Right lung (tissue), 10 donors: ENCODE data around the gene SIGLEC12. TPM values are rescaled to one million over a fixed set of nuclear protein-coding genes. Genes with fewer than 3 reads are reported as not detected.
A peak's percentile ranks its signal among the peaks of the same experiment; 100 is the strongest.

Experiments used
- DNase-seq, 2 donors: peaks; one replicate each; pipeline ENCODE4 v3.0.0-alpha.2; 2013
- long read RNA-seq, 8 donors: transcript quantifications; one replicate each; lab custom pipeline, GENCODE V29; 2026
- polyA plus RNA-seq, 5 donors: library from polyadenylated mRNA; unstranded; fragments of 120-200 nt; gene quantifications; one replicate each; pipeline versions ENCODE4 v1.2.1 to v1.2.3, GENCODE V29; 2013; ENCODE audit warnings: inconsistent platforms in 1 of 5, low replicate concordance in 1 of 5; ENCODE audit not compliant: insufficient read length in 5 of 5, insufficient read depth in 1 of 5

SIGLEC12 gene
- polyA plus RNA-seq: under 1 TPM in 2 of 5 donors, not detected in 3; 0.28 to 0.49 TPM
- long read RNA-seq, donor 1: 0 reads
- long read RNA-seq, donor 2: 0 reads
- long read RNA-seq, donor 3: 0 reads
- long read RNA-seq, donor 4: 0 reads
- long read RNA-seq, donor 5: 0 reads
- long read RNA-seq, donor 6: 0 reads
- long read RNA-seq, donor 7: 0 reads
- long read RNA-seq, donor 8: 0 reads

DNA sequence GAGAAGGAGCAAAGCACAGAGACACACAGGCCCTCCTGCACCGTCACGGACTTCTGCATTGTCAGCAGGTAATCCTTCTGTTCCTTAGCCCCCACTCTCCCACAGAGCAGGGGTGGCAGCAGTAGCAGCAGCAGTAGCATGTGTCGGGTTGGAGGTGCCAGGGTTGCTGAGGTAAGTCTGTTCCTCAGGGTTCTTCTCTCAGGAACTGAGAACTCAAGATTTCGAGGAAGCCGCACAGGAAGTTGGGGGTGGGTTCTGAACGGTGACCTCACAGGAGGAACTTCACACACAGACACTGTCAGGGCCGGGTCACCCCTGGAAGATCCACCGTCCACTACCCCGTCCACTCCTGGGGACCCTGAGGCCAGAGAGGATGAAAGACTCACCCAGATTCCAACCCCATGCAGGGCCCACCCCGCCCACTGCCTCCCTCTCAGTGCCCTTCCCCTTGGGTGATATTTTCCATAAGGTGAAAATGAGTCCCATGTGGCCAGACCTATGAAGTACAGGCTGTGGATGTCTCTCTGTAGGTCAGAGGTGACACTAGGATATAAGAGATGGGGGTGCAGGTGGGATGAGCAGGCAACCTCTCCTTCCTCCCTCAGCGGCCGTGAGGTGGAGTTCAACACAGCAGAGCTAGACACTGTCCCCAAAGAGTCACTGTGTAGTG is at the start of gene SIGLEC12:
Gene SIGLEC12 (minus strand): TSS at position 207 of the 670 bp plus-strand sequence. CDS start 67 bp downstream, at position 140.
- no peak for DNase-seq

DNA sequence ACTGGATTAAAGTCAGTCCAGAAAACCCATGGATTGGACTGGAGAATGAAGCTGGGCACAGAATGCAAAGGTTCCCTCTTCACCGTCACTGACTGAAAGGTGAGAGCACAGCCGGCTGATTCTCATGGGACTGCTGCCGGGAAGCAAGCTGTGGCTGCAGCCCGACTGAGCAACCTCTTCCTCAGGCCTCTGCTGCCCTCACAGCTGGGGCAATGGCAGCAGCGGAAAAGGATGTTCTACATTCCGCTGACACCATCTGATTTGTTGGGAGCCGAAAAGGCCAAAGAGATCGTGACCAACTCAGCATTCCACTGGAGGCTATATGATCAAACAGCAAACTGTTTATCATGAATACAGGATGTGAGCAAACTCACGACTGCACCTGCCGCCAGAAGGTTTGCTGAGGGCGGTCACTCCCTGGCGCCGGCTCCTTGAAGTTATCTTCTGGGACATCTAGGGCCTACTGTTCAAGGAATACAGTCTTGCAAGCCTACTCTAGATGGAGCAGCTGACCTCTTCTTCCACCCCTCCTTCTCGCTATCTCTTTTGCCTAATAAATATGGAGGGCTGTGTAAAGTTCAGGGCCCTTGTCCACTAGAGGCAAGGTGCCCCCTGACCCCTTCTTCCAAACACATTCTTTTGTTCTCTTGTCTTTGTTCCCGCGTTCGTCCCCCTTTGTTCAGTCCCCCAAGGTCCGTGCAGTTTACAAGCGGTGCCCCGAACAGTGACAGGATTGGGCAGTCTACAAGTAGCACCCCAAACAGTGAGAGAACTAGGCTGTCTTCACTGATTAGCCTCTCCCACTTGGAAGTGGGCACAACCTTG is 49.5 kb upstream of the SIGLEC12 start:
- DNase-seq: no peak

DNA sequence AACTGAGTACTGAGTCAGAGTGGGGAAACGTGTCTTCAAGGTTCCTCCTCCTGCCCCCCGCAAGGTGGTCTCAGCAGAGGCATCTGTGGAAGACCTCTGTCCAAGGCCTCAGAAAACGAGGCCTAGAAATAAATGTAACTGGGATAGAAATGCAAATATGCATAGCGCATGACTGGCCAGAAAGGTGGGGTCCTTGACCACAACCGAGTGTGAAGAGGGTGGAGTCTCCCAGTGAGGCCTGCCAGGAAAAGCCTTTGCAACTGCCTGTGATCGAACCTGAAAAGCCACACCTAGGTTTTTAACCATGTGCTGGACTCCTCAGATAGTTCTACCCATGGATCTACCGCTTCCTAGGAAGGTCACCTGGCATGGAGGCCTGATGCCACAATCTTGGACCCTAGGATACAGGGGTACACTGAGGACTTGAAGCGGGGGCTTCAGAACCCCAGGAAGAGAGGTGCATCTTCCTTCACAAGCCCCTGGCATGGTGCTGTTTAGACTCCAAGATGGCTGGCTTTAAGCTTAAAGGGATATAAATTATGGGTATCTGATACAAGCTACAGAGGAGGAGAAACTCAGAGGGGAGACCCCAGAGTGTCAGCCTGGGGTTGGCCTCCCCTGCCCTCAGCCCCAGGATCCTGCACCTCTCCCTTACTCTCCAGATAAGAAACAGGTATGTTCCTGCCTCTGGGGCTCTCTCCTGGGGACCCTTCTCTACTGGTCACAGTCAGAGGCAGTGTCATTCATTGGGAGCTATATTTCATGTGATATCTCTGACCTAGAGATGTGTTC is 48.1 kb upstream of the SIGLEC12 start:
- no peak for DNase-seq

DNA sequence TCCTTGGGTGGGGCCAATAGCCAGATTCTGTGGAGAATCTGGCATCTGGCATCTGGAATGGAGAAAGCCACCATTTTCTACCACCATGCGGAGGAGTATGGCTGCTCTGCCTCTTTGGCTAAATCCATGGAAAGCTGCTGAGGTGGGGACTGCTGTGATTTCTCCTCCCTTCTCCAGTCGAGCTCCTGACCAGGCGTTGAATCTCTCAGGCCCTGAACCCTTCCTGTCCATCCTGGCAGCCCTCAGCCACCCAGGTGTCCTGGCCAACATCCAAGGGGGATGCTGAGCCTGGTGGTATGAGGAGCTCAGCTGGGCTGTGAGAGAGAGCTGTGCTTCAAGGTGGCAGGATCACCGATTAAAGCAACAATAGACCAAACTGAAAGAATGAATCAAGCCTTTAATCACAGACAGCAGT is 47.3 kb upstream of the SIGLEC12 start:
- no peak for DNase-seq

DNA sequence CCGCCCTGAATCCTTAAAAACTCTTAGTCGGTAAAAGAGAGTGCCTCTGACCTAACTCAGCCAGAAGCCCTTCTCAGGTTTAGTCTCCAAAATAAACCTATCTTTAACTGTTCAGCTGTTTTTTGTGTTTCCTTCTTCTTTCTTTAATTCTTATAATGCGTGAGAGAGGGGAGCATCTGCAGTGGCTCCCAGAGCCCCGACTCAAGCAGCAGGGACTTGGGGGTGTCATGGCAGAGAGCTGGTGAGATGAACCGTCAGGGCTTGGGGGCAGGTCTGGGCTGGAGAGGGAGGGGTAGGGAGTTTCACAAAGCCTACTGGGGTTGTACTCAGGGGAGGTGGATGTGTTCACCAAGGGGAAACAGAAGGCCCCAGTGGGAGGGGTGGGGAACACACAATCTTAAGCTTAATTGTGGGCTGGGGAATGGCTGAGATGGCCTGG is 46.6 kb upstream of the SIGLEC12 start:
- no peak for DNase-seq

DNA sequence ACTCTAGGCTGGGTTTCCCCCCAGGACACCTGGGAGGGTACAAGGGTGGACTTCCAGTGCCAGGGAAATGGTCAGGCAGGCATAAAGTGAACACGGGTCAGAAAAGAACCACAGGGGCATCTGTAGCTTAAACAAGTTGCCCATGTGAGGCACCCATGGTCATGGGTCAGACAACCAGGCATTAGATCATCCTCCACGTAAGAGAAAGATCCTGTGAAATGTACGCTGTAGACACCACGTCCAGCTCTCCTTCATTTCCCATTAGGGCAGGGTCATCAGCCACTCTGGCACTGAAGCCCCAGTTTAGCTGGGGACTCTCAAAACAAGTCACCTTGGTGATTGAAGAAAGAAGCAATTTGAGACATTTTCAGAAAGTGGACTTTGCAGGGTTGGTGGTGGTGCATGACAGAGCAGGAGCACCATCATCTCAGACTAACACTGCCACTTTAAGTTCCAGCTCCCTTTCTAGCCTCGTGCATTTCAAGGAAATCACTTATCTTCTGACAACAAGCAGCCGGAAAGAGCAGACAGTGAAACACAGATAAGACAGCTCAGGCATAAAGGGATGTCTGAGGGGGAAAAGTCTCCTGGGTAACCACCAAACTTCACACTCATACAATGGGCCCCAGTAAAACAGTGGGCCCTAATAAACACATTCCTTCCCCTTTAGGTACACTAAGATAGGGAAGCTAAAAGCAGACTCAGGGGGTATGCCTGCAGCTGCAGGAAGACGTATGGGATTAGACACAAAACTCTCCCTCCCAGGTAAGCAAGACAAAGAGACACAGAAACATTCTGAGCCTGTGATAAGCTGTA is 46.0 kb upstream of the SIGLEC12 start:
- DNase-seq: no peak

DNA sequence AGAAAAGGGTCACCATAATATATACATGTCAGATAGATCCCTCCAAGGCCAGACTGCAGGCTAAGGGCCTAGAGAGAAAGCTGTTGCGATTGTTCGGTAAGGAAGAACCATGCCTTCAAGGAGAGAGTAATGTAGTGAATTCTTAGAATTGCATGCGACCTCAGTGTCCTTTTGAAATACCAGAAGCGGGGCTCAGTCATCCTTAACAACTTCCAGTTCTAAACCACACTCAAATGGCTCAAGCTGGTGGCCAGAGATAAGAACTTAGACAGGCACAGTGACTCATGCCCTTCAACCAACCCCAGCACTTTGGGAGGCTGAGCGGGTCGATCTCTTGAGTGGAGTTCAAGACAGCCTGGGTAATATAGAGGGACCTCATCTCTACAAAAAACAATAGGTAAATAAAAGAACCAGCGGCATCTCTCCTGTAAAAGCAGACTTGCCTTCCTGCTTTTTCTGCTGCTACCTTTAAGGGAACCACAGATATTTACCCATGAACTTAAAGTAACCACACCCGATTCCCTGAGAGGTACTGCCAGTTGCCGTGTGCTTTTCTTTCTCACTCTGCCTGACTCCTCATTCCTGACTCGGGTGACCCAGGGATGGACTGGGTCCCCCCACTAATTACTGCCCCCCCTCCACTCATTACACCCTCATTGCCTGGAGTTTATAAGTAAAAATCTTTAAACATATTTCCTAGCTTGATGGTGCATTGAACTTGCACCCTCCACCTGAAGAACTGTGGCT is 45.2 kb upstream of the SIGLEC12 start:
- no peak for DNase-seq

DNA sequence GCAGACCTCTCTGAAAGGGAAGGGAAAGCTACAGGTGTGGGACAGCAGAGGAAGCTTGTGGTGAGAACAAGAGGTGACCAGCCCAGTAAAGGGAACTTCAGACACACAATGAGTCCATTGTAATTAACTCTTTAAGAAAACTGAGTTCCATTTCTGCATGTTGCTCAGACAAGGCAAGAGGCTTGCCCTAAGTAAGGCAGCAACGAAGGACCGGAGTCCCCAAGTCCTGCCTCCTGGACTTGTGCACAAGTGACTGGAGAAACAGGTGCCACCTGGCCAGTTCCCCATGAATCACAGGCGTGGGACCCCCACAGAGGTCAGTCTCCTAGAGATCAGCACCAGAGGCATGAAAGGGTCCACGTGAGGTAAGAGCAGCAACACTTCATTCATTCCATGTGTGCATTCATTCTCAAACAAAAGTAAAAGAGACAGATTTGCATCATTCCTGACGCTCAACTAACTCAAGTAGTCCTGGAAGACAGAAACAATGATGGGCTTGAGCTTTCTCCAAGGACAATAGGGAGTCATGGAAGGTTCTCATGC is 44.6 kb upstream of the SIGLEC12 start:
- DNase-seq: no peak

DNA sequence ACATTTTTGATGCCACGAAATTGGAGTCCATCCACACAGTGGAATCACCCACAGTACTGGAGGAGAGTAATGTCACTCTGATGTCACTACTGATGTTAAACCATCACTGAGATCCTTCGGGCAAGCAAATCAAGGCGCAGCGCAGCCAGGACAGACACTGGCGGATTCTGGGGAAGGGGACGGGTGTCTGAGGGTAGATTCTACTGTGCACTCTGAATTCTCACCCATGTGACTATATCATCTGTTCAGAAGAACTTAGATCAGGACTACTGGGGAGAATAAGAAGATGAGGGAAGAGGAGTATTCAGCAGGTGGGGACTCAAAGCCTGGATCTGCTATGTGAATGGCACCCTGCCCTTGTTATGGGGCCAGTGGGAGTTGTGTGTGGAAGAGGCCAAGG is 42.4 kb upstream of the SIGLEC12 start:
- no peak for DNase-seq

DNA sequence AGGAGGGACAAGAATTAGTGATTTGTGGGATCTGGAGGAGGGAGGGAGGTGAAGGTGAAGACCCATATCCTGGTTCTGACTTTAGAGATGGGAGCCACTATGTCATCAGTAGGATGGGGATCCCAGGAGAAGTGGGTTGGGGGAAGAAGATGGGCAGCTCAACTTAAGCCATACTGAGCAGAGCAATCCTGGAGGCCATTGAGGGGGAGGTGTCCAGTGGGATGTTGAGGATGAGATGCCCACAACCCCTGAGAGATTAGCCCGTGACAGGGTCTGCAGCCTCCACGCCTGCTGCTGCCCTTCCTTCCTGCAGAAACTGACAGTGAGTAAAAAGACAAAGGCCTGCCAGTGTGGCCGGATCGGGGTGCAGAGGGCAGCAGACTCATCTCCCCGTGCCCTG is 41.1 kb upstream of the SIGLEC12 start:
- DNase-seq: no peak

DNA sequence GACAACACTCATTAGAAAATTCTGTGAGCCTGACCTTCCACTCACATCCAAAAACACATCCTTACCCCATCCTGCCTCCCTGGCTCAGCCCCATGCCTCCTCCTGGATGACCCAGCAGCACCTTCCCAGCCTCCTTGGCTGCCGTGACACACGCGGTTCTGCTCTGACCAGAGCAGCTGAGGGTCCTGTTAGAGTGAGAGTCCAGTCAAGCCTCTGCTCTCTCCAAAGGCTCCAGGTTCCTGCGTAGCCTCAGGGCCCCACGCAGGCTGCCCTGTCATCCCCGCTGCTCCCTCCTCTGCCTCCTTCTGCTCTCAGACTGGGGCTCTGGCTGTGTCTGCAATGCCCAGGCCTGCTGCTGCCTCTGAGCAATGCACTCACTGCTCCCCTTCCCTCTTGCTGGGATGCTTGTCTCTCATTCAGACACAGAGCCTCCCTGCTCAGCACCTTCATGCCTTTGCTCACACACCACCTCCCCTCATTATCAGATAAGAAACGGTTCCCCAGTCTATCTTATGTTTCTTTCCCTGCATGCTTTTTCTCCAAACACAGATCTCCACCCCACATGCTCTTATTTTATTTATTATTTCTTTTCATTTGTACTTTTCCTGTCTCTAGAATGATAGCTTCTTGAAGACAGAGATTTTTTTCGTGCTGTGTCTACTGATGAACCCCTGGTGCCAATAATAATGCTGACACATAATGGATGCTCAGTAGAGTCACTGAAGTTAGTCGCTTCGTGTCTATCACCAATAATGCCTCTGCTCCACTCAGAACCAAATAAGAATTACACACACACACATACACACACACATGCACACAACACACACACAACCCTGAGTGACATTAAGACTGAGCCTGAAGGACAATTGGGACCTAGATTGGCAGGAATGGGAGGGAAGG is 40.1 kb upstream of the SIGLEC12 start:
- DNase-seq: no peak

DNA sequence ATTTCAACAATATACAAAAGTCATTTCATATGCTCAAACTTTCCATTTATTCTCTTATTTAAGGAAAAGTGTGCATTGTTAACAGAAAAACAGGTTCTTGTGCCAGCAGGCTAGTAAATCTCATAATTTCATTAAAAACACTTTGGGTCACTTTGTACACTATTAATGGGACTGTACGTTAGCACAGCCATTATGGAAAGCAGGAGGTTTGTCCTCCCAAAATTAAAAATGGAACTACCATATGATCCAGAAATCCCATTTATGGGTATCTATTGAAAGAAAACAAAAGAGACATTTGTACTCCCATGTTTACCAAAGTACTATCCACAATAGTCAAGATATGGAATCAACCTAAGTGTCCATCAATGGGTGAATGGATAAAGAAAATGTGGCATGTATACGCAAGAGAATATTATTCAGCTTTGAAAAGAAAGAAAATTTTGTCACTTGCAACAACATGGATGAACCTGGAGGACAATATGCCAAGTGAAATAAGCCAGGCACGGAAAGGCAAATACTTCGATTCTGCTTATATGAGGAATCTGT is 38.3 kb upstream of the SIGLEC12 start:
- no peak for DNase-seq

DNA sequence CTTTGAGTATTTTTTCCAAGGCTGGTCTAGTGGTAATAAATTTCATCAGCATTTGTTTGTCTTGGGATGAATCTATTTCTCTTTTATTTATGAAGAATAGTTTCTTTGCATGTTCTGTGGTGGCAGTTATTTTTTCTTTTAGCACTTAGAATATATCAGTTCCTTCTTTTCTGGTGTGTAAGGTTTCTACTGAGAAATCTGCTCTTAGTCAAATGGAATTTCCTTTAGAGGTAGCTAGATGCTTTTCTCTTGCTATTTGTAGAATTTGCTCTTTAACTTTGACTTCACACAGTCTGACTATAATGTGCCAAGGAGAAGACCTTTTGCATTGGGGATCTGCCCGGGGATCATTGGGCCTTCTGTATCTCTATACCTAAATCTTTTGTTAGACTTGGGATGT is 33.9 kb upstream of the SIGLEC12 start:
- no peak for DNase-seq

DNA sequence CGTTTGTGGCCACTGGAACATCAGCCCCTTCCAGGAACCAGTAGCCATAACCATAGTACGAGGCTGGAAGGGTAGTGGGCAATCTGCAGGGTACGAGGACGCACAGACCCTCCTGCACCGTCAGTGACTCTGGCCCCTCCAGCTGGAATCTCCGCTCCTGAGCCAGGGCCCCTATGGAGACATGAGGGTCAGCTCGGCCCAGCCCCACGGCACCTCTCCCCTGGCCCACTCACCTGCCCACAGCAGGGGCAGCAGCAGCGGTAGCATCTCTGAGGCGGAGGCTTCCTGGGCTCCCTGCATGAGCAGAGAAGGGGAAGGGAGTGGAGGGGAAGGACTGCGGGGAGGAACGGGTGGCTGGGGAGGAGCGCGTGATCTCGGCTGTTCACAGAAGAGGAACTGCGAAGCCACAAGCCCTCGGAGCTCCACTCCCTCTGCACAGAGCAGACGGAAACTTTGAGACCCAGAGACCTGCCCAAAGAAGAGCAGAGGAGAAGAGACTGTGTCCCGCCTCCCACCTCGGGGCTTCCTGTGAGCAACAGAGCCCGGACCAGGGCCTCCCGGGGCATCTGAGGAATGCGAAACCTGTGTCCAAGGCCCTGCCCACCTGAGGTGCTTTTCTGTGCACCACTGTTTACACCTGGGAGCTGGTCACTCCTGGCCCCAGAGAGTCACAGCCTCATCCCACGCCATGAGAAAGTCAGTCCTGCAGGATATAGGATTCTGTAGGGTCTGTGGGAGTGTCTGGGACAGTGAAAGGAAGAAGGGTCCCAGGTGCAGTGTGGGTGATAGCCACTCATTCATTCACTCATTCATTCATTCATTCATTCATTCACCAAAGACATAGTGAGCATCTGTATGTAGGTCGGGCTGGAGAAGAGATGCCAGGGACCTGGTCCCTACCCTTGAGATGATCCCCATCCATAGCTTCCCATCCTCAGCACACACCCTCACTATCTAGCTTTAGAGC is 30.0 kb upstream of the SIGLEC12 start, which contains the start of gene SIGLEC6:
Gene SIGLEC6 (minus strand): TSS at position 322 of the 967 bp plus-strand sequence. CDS start 22 bp downstream, at position 300.
- peak in 1 of 2 donors; percentile 2 for DNase-seq

DNA sequence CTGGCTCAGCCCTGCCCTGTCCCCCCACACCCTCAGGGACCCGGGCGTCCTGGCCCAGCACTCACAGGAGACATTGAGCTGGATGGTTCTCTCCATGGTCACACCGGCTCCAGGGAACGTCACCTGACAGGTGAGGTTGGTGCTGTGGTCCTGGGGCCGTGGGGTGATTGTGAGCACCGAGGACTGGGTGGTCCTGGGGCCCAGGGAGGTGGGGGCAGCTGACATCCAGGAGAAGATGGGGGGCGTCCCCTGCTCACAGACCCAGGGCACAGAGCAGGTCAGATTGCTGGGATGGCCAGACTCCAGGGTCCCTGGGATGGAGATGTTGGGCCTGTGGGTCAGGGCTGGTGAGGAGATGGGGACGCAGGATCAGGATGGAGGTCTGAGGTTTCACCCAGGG is 29.0 kb upstream of the SIGLEC12 start:
- DNase-seq: no peak

DNA sequence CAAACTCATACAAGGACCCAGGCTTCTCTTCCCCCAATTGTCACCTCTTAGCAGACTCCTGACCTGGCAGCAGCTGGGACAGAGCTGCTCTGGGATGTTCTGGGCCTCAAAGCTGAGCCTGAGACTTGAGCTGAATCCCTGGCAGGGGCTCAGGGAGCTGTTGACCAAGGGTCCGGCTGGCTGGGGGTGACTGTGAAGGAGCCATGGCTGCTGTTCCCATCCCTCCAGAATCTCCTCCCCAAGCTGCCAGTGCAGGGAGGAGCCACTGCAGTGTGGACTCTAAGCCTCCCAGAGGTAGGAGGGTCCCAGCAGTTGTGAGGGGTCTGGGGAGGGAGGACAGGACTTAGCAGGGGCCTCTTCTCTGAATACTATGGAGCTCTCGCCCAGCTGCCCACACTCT is 27.7 kb upstream of the SIGLEC12 start:
- DNase-seq: no peak

DNA sequence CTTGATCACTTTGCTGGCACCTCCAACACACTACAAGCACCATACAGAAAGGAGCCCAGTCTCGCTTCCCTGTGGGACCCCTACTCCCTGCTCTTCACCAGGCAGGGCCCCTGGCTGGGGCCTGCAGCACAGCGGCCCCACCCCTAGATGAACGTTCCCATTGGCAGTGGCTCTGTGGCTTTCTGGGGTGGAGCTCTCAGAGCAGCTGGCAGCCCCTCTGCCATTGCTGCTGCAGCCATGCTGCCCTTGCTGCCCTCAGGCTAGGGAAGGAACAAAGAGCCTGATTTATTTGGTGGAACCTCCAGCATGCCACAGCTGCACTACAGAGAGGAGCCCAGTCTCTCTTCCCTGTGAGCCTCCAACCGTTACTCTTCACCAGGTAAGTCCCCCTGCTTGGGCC is 24.1 kb upstream of the SIGLEC12 start:
- no peak for DNase-seq
